T-helper 1 cell treated with Interleukin-12 subunit alpha and Interleukin-12 subunit beta and Interleukin-4 antibody, amounts not matched to agents 30 μg/mL and 1 μg/mL, for 36 hours (primary cell): ENCODE data around the gene VEPH1.

Source experiments
- H3K27ac Mint-ChIP-seq: one replicate; pipeline ENCODE4 v1.8.0; 2021; ENCODE audit warnings: mild to moderate bottlenecking, mixed read lengths
- H3K27me3 Mint-ChIP-seq: one replicate; pipeline ENCODE4 v1.8.0; 2021; ENCODE audit warnings: low read depth, mixed read lengths
- H3K36me3 Mint-ChIP-seq: one replicate; pipeline ENCODE4 v1.8.0; 2021; ENCODE audit warnings: low read depth, mixed read lengths
- H3K4me1 Mint-ChIP-seq: one replicate; pipeline ENCODE4 v1.8.0; 2021; ENCODE audit warnings: low read depth, mixed read lengths
- H3K4me3 Mint-ChIP-seq: one replicate; pipeline ENCODE4 v1.8.0; 2021; ENCODE audit warnings: mild to moderate bottlenecking, moderate library complexity, mixed read lengths
- H3K9me3 Mint-ChIP-seq: one replicate; pipeline ENCODE4 v1.8.0; 2021; ENCODE audit warnings: mixed read lengths

VEPH1 gene

DNA sequence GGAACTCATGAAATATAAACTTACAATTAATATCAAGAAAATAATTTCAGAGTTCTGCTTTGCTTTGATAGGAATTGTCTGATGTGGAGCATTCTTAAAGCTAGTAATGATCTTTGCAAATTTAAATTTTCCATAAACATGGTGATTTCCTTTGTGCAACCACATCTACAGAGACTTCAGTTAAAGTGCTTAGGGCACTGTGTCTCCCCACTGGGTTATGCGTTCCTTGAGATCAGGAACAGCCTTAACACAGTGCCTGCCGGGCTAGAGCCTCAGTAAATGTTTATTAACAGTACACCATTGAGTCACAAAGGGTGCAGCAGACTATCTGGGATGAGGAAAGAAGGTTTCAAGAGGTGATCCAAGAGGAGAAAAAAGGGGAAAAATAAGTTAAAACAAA lies 235.2 kb downstream of the VEPH1 start:
- Mint-ChIP-seq H3K27me3 (peaks cover 4% of the 10 kb centered on the region), H3K36me3 (no peaks in the 10 kb centered on the region), H3K9me3 (no peaks in the 10 kb centered on the region), H3K4me3 (no peak overlapping the region), H3K4me1 (no peaks in the 10 kb centered on the region), H3K27ac (no peak overlapping the region)

DNA sequence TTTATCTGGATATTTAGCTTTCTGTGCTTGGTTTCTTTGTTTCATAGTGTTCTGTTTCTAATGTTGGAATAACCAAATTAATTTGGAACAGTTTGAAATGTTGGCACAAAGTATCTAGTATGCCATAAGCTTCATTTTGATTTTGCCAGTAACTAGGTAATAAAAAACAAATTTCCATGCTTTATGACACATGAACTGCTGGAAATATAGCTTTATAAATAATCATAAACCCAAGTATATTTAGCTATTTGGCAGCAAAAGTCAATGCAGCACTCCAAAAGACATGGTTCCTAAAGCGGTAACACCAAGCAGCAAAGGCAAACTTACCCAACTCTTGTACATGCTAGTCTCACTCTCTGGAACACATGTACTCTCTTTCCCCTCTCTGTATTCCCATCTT lies 237.3 kb downstream of the VEPH1 start:
- Mint-ChIP-seq H3K27ac (no peak overlapping the region), H3K27me3 (peaks cover 4% of the 10 kb centered on the region), H3K4me1 (no peaks in the 10 kb centered on the region), H3K9me3 (no peaks in the 10 kb centered on the region), H3K36me3 (no peaks in the 10 kb centered on the region), H3K4me3 (no peak overlapping the region)

- peaks cover 2% of the 10 kb centered on the region for H3K27me3 Mint-ChIP-seq
- H3K9me3 Mint-ChIP-seq: no peaks in the 10 kb centered on the region
- H3K4me1 Mint-ChIP-seq: no peaks in the 10 kb centered on the region
- H3K4me3 Mint-ChIP-seq: no peak overlapping the region
- H3K36me3 Mint-ChIP-seq: no peaks in the 10 kb centered on the region
- H3K27ac Mint-ChIP-seq: no peak overlapping the region
These were observed 240.2 kb downstream of the VEPH1 start for GRCh38 chr3:157263027-157263426.

DNA sequence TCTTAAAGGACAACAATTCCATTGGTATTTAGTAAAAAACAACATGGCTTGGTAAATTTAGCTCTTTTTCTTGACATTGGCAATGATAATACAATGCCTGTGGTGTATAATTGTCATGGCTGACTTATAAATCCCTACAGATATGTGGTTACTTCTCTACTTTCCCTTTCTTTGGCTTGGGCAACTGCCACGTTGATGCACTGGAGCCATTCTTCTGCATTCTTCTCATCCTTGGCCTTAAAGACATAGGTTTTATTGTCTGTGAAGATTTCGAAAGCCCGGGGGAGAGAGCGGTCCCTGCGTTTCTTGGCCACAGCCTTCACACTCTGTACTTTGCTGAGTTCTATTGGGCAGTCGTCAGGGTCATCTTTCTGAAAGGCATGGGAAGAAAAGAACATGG lies 242.2 kb downstream of the VEPH1 start:
- Mint-ChIP-seq H3K4me3 (no peak overlapping the region), H3K36me3 (no peaks in the 10 kb centered on the region), H3K9me3 (no peaks in the 10 kb centered on the region), H3K4me1 (no peaks in the 10 kb centered on the region), H3K27me3 (peaks cover 4% of the 10 kb centered on the region), H3K27ac (no peak overlapping the region)

- Mint-ChIP-seq H3K9me3 (no peaks in the 10 kb centered on the region), H3K36me3 (no peaks in the 10 kb centered on the region), H3K4me1 (no peaks in the 10 kb centered on the region), H3K4me3 (no peak overlapping the region), H3K27me3 (peaks cover 4% of the 10 kb centered on the region), H3K27ac (no peak overlapping the region)
These were observed 243.4 kb downstream of the VEPH1 start for GRCh38 chr3:157259825-157260224.

- Mint-ChIP-seq H3K9me3 (no peaks in the 10 kb centered on the region), H3K27ac (no peak overlapping the region), H3K4me3 (no peak overlapping the region), H3K36me3 (no peaks in the 10 kb centered on the region), H3K27me3 (peaks cover 4% of the 10 kb centered on the region), H3K4me1 (no peaks in the 10 kb centered on the region)
These were observed 246.1 kb downstream of the VEPH1 start for GRCh38 chr3:157257101-157257500.

DNA sequence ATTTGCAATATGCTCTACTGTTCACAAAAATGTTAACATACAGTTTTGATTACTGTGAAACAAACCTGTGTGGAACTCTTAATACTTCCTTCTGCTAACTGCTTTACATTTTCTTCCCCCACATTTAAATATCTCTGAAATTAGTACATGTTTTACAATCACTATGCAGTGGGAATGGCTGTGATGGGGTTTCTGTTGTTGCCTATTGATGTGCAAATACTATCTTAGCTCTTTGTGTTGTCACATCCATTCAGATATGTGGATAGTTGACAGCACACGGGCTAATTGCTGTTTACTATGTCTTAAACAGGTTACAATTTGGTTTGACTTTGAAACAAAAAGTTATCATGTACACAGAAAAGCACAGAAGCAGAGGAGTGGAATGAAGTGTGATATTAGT lies 247.4 kb downstream of the VEPH1 start:
- peaks cover 7% of the 10 kb centered on the region for H3K27me3 Mint-ChIP-seq
- no peak overlapping the region for H3K4me3 Mint-ChIP-seq
- H3K4me1 Mint-ChIP-seq: no peaks in the 10 kb centered on the region
- no peaks in the 10 kb centered on the region for H3K36me3 Mint-ChIP-seq
- H3K9me3 Mint-ChIP-seq: no peaks in the 10 kb centered on the region
- H3K27ac Mint-ChIP-seq: no peak overlapping the region

- H3K4me1 Mint-ChIP-seq: no peaks in the 10 kb centered on the region
These were observed 251.5 kb downstream of the VEPH1 start for GRCh38 chr3:157251685-157252084.

DNA sequence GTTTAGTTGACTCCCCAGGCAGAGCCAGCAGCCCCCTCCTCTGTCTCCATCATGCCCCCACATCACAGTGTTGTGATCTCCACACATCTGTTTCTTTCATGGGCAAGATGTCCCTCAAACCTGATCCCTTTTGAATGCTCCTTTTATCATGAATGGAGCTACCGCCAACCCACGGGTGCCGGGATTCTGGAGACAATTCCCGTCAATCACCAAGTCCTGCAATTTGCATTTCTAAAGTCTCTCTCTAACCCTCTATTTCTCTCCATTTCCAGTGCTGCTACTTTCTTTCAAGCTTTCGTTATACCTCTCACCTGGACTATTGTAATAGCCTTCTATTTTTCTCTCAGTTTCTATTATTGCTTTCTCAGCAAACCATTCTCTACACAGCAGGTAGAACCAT lies 253.6 kb downstream of the VEPH1 start:
- Mint-ChIP-seq H3K9me3 (no peaks in the 10 kb centered on the region), H3K27me3 (peaks cover 8% of the 10 kb centered on the region), H3K4me1 (no peaks in the 10 kb centered on the region), H3K36me3 (no peaks in the 10 kb centered on the region), H3K27ac (no peak overlapping the region), H3K4me3 (no peak overlapping the region)

More at GRCh38 chr3:157251685-157252084, 251.5 kb downstream of the VEPH1 start:
- no peak overlapping the region for H3K4me3 Mint-ChIP-seq
- H3K27me3 Mint-ChIP-seq: peaks cover 8% of the 10 kb centered on the region
- H3K36me3 Mint-ChIP-seq: no peaks in the 10 kb centered on the region
- H3K9me3 Mint-ChIP-seq: no peaks in the 10 kb centered on the region
- H3K27ac Mint-ChIP-seq: no peak overlapping the region

GRCh38 chr3:157248590-157249422 lies 254.4 kb downstream of the VEPH1 start:
- no peak overlapping the region for H3K27ac Mint-ChIP-seq
- H3K4me3 Mint-ChIP-seq: no peak overlapping the region
- H3K36me3 Mint-ChIP-seq: no peaks in the 10 kb centered on the region
- H3K27me3 Mint-ChIP-seq: peaks cover 8% of the 10 kb centered on the region
- no peaks in the 10 kb centered on the region for H3K4me1 Mint-ChIP-seq
- no peaks in the 10 kb centered on the region for H3K9me3 Mint-ChIP-seq

- Mint-ChIP-seq H3K27ac (no peak overlapping the region), H3K9me3 (no peaks in the 10 kb centered on the region), H3K4me3 (no peak overlapping the region), H3K4me1 (no peaks in the 10 kb centered on the region), H3K36me3 (no peaks in the 10 kb centered on the region), H3K27me3 (peaks cover 12% of the 10 kb centered on the region)
These were observed 255.8 kb downstream of the VEPH1 start for GRCh38 chr3:157247391-157247790.

DNA sequence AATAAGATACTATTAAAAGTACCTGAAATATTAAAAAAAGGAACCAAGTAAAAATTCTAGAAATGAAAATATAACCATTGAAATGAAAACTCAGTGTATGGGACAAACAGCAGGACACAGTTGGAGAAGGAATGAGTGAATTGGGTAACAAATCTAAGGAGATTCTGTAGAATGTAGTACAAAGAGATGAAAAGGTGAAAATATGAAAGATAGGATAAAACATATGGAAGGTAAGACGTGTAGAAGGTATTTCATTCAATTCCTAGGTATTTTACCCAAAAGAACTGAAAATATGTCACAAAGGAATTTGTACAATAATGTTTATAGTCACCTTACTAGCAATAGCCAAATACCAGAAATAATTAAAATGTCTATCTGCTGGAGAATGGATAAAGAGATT lies 260.4 kb downstream of the VEPH1 start:
- Mint-ChIP-seq H3K36me3 (no peaks in the 10 kb centered on the region), H3K27me3 (peaks cover 4% of the 10 kb centered on the region)

DNA sequence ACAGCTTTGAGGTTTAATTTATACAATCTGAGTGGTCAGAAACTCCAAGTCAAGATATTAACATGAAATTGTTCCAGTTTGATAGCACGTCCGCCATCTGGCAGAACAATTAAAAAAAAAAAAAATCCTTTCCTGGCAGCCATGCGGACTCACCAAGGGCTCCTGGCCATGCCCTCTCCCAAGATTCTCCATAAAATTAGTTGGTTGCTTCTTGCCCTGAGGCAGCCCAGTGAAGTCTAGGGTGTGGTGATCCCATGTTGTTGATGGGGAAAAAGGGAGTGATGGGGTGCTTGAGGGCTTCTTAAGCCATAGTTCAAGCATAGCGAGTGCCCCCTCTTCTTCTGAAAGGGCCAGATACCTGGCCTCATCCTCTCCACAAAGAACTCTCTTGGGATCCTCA lies 261.6 kb downstream of the VEPH1 start:
- Mint-ChIP-seq H3K9me3 (no peaks in the 10 kb centered on the region), H3K36me3 (no peaks in the 10 kb centered on the region), H3K27me3 (peaks cover 4% of the 10 kb centered on the region), H3K4me1 (peaks cover 5% of the 10 kb centered on the region), H3K4me3 (no peak overlapping the region), H3K27ac (no peak overlapping the region)

More for the DNA sequence above, 260.4 kb downstream of the VEPH1 start:
- Mint-ChIP-seq H3K27ac (no peak overlapping the region), H3K4me3 (no peak overlapping the region), H3K9me3 (no peaks in the 10 kb centered on the region), H3K4me1 (peaks cover 5% of the 10 kb centered on the region)

DNA sequence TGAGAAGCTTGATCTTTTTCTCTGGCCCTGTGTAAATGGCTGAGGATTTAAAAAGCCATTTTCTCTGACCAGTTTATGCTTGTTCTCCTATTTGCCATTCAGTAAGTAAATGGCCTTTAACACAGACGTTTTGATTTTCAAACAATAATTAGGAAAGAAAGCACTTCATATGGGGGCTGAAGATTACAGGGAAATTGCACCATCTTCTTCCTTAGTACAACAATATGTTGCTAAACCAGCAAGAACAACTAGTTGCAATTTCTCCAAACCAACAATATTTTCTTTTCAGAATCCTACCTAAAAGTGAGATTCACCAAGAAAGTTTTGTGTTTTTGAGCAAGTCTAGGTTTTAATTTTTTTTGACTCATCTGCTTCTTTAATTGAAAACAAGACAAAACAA lies 262.8 kb downstream of the VEPH1 start:
- H3K27me3 Mint-ChIP-seq: peaks cover 4% of the 10 kb centered on the region
- H3K4me1 Mint-ChIP-seq: peaks cover 5% of the 10 kb centered on the region
- no peak overlapping the region for H3K4me3 Mint-ChIP-seq
- no peaks in the 10 kb centered on the region for H3K9me3 Mint-ChIP-seq
- H3K27ac Mint-ChIP-seq: no peak overlapping the region
- H3K36me3 Mint-ChIP-seq: no peaks in the 10 kb centered on the region

DNA sequence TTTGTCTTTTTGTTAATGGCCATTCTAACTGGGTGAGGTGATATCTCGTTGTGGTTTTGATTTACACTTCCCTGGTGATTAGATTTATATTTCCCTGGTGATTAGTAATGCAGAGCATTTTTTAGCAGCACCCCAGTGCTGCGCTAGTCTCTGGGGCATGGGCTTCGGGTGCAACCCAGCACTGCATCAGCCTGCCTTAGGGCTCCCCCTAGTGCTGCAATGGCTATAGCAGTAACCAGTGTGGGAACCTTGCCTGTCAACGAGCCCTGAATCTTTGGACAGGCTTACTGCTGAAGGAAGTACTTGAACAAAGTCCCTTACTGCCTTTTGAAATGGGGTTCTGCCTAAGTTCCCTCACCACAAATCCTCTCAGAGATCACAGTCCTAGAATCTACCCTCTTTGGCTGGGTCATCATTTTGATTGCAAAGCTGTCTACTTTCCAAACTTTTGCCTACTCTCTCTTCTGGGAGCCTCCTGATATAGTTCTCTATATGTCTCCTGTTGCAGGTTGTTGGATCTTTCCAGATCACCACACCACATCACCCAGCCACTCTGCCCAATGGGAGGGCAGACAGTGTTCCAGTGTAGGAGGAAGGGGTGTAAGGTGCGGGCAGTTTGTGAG lies 264.0 kb downstream of the VEPH1 start:
- Mint-ChIP-seq H3K9me3 (no peaks in the 10 kb centered on the region), H3K36me3 (no peaks in the 10 kb centered on the region), H3K27me3 (peaks cover 11% of the 10 kb centered on the region), H3K4me3 (no peak overlapping the region), H3K4me1 (peaks cover 5% of the 10 kb centered on the region), H3K27ac (no peak overlapping the region)
